ENCODE data around the gene HRH2.
"Not testable (repeated sequence)": the region's sequence is repeated elsewhere in the genome, so short reads cannot be mapped to it uniquely, and the experiment has no call there.

Gene HRH2

GRCh38 chr5:175745210-175745609 is 87.3 kb downstream of the HRH2 start:
- no peak for DNase-seq

- DNase-seq = peak; percentile 14
Observed at GRCh38 chr5:175746851-175747250, 89.0 kb downstream of the HRH2 start.

GRCh38 chr5:175747539-175748060 is 89.7 kb downstream of the HRH2 start:
- no peak for DNase-seq

GRCh38 chr5:175748650-175749049 is 90.8 kb downstream of the HRH2 start:
- DNase-seq = no peak

GRCh38 chr5:175749591-175749990 is 91.7 kb downstream of the HRH2 start:
- DNase-seq = no peak

- peak; percentile 92 for DNase-seq
Observed at GRCh38 chr5:175750511-175750931, 92.7 kb downstream of the HRH2 start.

GRCh38 chr5:175751369-175751768 is 93.5 kb downstream of the HRH2 start:
- DNase-seq = no peak

GRCh38 chr5:175752826-175753535 is 95.1 kb downstream of the HRH2 start:
- DNase-seq = peak; percentile 61

- DNase-seq = peak; percentile 67
Observed at GRCh38 chr5:175753536-175754402, 95.9 kb downstream of the HRH2 start.

- not testable (repeated sequence) for DNase-seq
Observed at GRCh38 chr5:175759991-175760390, 102.1 kb downstream of the HRH2 start.

Measured in NCI-H1694 (cell line).